Mucosa of descending colon (tissue), 3 donors: ENCODE results near the gene TESK2. TPM values are rescaled to one million over a fixed set of nuclear protein-coding genes. Genes with fewer than 3 reads are reported as not detected.
"Not testable (repeated sequence)": the region's sequence is repeated elsewhere in the genome, so short reads cannot be mapped to it uniquely, and the experiment has no call there.

Experiments used
- ATAC-seq: fragments of 200-7000 bp; cut with Tn5 transposase; one replicate; pipeline ENCODE4 v1.9.1; 2020; ENCODE audit warnings: mild to moderate bottlenecking, moderate library complexity
- DNase-seq, 3 donors: peaks; one replicate each; pipeline ENCODE4 v3.0.0-alpha.2; 2020
- H3K36me3 ChIP-seq: fragments of 200-600 bp; one replicate; pipeline ENCODE4 v1.8.0; 2021; ENCODE audit warnings: low read depth, mild to moderate bottlenecking
- H3K4me1 ChIP-seq: fragments of 200-600 bp; one replicate; pipeline ENCODE4 v1.8.0; 2021; ENCODE audit warnings: low read depth, mild to moderate bottlenecking
- H3K4me3 ChIP-seq: fragments of 200-600 bp; one replicate; pipeline ENCODE4 v1.8.0; 2021; ENCODE audit warnings: mild to moderate bottlenecking
- H3K9me3 ChIP-seq: fragments of 200-600 bp; one replicate; pipeline ENCODE4 v1.8.0; 2021; ENCODE audit warnings: mild to moderate bottlenecking
- CTCF ChIP-seq: fragments of 200-600 bp; IDR thresholded peaks from one replicate; pipeline ENCODE4 v1.8.0; 2022; ENCODE audit warnings: antibody characterized with exemption, mild to moderate bottlenecking
- intact Hi-C, 2 donors: fragments of 100-400 bp; cut with DNase I in 1 of 2; cut with micrococcal nuclease in 1 of 2; formaldehyde crosslinking; loops; one replicate each; pipeline versions ENCODE4 v1.11.0 to v1.11.1; 2022; cut with DNase I, micrococcal nuclease
- total RNA-seq, 3 donors: library from RNA; stranded (reverse); fragmentation: NEBNext Ultra II Directional in 2 of 3; extraction: Animal tissue kit (Norgen Biotek cat#: 25700) in 2 of 3; gene quantifications; one replicate each; pipeline versions ENCODE4 v1.2.1 to v1.2.4, GENCODE V29; 2021 to 2023
- donor health status: DM: no; HTN: no; CAD: no; lungs with moderate emphysema.
- donor health status: DM: no; HTN: no; CAD: no.
- donor health status: DM: no; HTN: yes; CAD: no.

TESK2 gene
- total RNA-seq, 3 donors from 2014 or later, result 10.7 to 19.9 (median 10.8) TPM

DNA sequence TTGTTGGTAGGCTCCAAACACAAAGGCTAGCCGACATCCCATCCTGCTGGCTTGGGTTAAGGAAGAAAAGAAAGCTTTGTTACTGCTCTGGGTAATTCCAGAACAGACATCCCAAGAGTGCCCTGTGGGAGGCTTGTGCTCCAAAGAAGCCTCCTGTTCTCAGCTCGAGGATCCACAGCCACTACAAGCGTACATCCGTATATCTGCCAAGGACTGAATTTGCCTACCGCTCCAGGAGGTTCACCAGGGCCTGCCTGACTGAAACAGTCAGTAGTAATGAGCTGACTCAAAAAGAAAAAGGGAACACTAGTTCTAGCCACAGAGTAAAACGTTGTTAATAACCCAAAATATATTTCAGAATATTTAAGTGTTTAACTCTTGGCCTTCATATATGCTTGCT lies 125.9 kb downstream of the TESK2 start:
- DNase-seq (no peak), ATAC-seq (no peak)
- Histone ChIP-seq H3K36me3 (no peaks in the 10 kb centered on the region), H3K4me3 (no peak overlapping the region), H3K9me3 (no peaks in the 10 kb centered on the region), H3K4me1 (peaks cover 16% of the 10 kb centered on the region)
- intact Hi-C loops, result loop anchor here in 1 of 2 donors (10.0 kb wide), 1 partner anchor 210 kb away; no protein-coding TSS in a partner anchor
- no peak for TF ChIP-seq CTCF

DNA sequence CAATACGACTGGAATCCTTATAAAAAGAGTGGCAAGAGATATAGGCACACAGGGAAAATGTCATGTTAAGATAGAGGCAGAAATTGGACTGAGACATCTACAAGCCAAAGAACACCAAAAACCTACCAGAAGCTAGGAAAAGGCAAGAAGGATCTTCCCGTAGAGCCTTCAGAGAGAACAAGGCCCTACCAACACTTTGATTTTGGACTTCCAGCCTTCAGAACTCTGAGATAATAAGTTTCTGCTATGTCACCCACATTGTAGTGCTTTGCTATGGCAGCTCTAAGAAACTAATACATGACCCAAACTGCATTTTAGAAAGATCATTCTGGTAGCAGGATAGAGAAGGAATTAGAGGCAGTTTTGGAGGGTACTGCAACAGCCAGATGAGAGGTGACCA lies 126.7 kb downstream of the TESK2 start:
- TF ChIP-seq CTCF, result no peak
- intact Hi-C loops, result loop anchor here in 1 of 2 donors (10.0 kb wide), 1 partner anchor 211 kb away; no protein-coding TSS in a partner anchor
- Histone ChIP-seq H3K36me3 (no peaks in the 10 kb centered on the region), H3K4me3 (no peak overlapping the region), H3K9me3 (no peaks in the 10 kb centered on the region), H3K4me1 (peaks cover 18% of the 10 kb centered on the region)
- no peak for DNase-seq
- no peak for ATAC-seq

- ATAC-seq (peak; percentile 97), DNase-seq (peak in 2 of 3 donors; percentile 43 to 63)
- H3K36me3 ChIP-seq, H3K9me3 ChIP-seq, H3K4me3 ChIP-seq: not testable (repeated sequence)
- intact Hi-C loops, result loop anchor here in 1 of 2 donors (2.0 to 10.0 kb wide), 2 partner anchors 130 to 214 kb away; partner anchors contain the start of gene TESK2
- H3K4me1 ChIP-seq, result peaks cover 18% of the 10 kb centered on the region
Measured at GRCh38 chr1:45360981-45361380, 130.0 kb downstream of the TESK2 start.

DNA sequence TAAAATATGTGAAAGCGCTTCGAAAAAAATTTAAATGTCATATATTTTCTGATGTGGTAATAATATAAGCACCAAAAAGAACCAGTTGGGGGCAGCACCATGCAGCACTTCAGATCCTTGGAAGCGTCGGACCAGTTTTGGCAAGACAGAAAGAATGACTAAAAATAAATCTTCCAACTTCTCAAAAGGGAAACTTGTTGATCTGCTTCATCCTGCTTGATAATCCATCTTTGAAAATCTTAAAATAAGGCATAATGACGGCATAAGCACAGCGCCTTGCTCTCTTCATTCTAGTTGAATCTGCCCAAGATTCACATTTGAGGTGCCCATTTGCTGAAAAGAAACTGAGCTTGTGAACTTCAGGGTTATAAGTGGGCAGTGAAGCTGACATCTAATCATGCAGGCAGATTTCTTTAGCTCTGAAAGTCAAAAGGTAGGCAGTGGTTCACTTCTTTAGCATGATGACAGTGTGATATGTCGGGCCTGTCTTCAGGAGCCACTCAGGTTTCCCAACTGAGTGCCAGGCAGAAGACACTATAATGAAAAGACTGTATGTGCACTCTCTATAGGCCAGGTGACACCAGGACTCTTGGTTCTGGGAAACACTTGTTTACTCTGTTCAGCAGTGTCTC lies 131.0 kb downstream of the TESK2 start:
- no peaks in the 10 kb centered on the region for H3K36me3 ChIP-seq
- ATAC-seq (peak; percentile 67), DNase-seq (peak in 2 of 3 donors; percentile 61 to 90)
- no peaks in the 10 kb centered on the region for H3K9me3 ChIP-seq
- peak; percentile 38 for TF ChIP-seq CTCF
- intact Hi-C loops, result loop anchor here (2.0 to 10.0 kb wide), 2 partner anchors 131 to 215 kb away; partner anchors contain the start of gene TESK2 (in 1 of the 2)
- no peak overlapping the region for H3K4me3 ChIP-seq
- H3K4me1 ChIP-seq, result peaks cover 18% of the 10 kb centered on the region

DNA sequence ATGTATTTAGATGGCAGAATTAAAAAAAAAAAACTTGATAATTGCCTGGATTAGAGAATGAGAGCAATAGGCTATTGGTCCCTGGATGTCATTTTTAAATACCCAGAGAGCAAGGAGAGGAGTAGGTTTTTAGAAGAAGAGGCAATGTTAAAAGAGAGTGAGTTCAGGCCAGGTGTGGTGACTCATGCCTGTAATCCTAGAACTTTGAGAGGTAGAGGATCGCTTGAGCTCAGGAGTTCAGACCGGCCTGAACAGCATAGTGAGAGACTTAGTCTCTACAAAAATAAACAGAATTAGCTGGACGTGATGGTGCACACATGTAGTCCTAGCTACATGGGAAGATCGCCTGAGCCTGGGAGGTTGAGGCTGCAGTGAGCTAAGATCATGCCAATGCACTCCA lies 134.8 kb downstream of the TESK2 start:
- intact Hi-C loops, result loop anchor here in 1 of 2 donors (10.0 kb wide), 1 partner anchor 219 kb away; no protein-coding TSS in a partner anchor

More for the DNA sequence above, 134.8 kb downstream of the TESK2 start:
- Histone ChIP-seq H3K4me1 (peaks cover 14% of the 10 kb centered on the region), H3K9me3 (no peaks in the 10 kb centered on the region), H3K36me3 (no peaks in the 10 kb centered on the region), H3K4me3 (no peak overlapping the region)
- ATAC-seq, result peak; percentile 39
- no peak for DNase-seq
- TF ChIP-seq CTCF, result no peak
